ENCODE results near the gene CEBPA. TPM values are rescaled to one million over a fixed set of nuclear protein-coding genes. Genes with fewer than 3 reads are reported as not detected.

Gene CEBPA
- total and polyA plus RNA-seq, 2 donors (not counting 1 experiment from before 2014, with no cell fraction given): 1.7 to 2.6 TPM

DNA sequence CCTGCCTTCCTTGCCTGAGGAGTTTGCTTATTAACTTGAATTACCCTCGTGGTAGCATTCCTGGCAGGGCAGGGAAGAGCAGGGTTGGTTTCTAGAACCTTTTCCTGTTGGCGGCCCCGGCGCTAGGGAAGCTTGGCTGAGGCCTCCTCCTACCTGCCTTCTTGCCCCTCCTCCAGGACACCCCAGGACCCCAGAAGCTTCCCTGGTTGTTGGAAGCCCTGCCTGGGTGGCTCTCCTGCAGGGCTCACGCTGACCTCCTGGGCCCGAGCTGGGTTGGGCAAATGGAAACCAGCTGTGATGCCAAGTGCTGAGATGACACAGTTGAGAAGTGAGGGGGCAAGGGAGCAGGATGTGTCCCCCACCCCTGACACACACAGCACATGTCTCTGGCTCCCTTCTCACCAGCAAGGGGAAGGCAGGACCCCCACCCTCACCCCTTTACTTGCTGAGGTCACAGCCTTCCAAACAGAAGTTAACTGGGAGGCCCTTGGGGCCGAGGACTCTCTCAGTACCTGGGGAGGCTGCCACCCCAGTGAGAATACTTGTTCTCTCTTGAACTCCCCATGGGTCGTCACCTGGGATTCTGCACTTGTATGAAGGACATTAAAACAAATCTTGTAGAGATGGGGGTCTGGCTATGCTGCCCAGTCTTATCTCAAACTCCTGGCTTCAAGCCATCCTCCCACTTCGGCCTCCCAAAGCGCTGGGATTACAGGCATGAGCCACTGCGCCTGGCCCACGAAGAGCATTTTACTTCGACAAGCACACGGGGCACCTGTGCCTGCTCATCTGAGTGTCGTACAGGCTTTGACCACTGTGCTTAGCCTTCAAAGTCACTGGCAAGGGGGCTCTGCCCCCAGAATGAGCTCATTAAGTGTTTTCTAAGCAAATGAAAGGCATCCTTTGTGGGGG lies 10.5 kb downstream of the CEBPA start:
- Histone ChIP-seq H3K79me2 (ENCODE audit: control insufficient read depth, insufficient read depth, low read length) (no peaks in the 10 kb centered on the region), H3K36me3 (replicated peaks in 1 of 2; ENCODE audit: control extremely low read depth in 1 of 2, control insufficient read depth in 1 of 2, extremely low read depth in 1 of 2, insufficient read depth in 2 of 2, low read length in 1 of 2) (no peaks in the 10 kb centered on the region), H3K4me2 (replicated peaks; ENCODE audit: low read depth, low read length, poor library complexity, severe bottlenecking) (no peak overlapping the region), H2AFZ (ENCODE audit: insufficient read depth, low read depth, low read length, poor library complexity, severe bottlenecking) (no peak overlapping the region), H3K9me3 (ENCODE audit: control extremely low read depth in 1 of 3, control insufficient read depth in 2 of 3, insufficient read depth in 1 of 3, low read length in 2 of 3) (peaks cover 0 to 31% (median 20%) of the 10 kb centered on the region in 3 donors), H3K9ac (ENCODE audit: low read length) (no peak overlapping the region), H4K20me1 (ENCODE audit: control insufficient read depth, insufficient read depth, low read length, poor library complexity, severe bottlenecking) (no peaks in the 10 kb centered on the region), H3K4me1 (ENCODE audit: control insufficient read depth in 2 of 2, insufficient read depth in 2 of 2, low read length in 2 of 2) (no peaks in the 10 kb centered on the region), H3K4me3 (ENCODE audit: control extremely low read depth in 1 of 5, extremely low read depth in 1 of 5, insufficient read depth in 1 of 5, low read depth in 2 of 5, low read length in 4 of 5) (no peak overlapping the region), H3K27ac (ENCODE audit: low read length in 2 of 2) (no peak overlapping the region), H3K27me3 (replicated peaks in 1 of 4; ENCODE audit: control extremely low read depth in 1 of 4, control insufficient read depth in 3 of 4, insufficient read depth in 4 of 4, low read length in 3 of 4) (peaks cover 0 to 48% (median 9%) of the 10 kb centered on the region in 4 experiments)
- Mint-ChIP-seq H3K27me3 (peaks cover 31% of the 10 kb centered on the region), H3K9me3 (ENCODE audit: insufficient read depth) (peaks cover 9% of the 10 kb centered on the region), H3K4me3 (no peak overlapping the region), H3K4me1 (no peaks in the 10 kb centered on the region), H3K27ac (no peak overlapping the region)
- ChIA-PET POLR2A (no interaction called here), CTCF (no interaction called here)
- ATAC-seq (ENCODE audit: low read depth): no peak
- DNase-seq: no peak
- WGBS (ENCODE audit: insufficient coverage): 93% methylated on average over 12 of the region's 15 CpGs
- TF ChIP-seq EZH2 (IDR thresholded peaks at IDR 0.05; ENCODE audit: borderline replicate concordance, insufficient read depth, low read depth, low read length, poor library complexity, severe bottlenecking): no peak
- TF ChIP-seq, protein P1, sequence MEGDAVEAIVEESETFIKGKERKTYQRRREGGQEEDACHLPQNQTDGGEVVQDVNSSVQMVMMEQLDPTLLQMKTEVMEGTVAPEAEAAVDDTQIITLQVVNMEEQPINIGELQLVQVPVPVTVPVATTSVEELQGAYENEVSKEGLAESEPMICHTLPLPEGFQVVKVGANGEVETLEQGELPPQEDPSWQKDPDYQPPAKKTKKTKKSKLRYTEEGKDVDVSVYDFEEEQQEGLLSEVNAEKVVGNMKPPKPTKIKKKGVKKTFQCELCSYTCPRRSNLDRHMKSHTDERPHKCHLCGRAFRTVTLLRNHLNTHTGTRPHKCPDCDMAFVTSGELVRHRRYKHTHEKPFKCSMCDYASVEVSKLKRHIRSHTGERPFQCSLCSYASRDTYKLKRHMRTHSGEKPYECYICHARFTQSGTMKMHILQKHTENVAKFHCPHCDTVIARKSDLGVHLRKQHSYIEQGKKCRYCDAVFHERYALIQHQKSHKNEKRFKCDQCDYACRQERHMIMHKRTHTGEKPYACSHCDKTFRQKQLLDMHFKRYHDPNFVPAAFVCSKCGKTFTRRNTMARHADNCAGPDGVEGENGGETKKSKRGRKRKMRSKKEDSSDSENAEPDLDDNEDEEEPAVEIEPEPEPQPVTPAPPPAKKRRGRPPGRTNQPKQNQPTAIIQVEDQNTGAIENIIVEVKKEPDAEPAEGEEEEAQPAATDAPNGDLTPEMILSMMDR (IDR thresholded peaks at IDR 0.05): no peak
- intact Hi-C loops (cut with micrococcal nuclease): no loop called here

DNA sequence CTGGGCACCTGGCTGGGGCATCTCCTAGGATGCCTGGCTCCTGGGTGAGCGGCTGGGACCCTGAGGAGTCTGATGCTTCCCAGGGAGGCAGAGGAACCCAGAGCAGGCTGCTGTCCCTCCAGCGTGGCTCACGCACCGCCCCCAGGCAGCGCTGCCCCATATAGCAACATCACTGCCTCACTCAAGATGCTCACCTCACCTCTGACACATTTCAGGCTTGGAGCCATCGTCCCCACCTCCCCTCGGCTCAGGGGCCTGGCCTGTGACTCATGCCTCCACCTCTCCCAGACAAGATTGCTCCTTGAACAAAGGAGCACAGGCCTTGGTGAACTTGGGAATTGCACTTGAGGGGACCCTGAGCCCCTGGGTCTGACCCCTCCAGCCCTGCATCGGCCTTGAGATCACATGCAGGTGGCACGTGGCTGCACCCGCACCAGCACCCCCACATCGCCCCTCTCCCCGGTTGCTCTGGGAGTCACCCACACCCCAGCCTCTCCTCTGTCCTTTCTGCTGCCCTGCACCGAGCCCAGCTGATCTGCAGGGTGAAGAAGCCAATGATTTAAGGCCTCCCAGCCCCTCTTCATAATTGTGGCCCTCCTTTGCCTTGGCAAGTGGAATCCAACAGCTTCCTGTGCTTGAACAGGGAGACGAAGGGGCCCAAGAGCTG lies 11.2 kb downstream of the CEBPA start:
- no peak overlapping the region for H3K9ac ChIP-seq (ENCODE audit: low read length)
- peaks cover 9% of the 10 kb centered on the region for H3K9me3 Mint-ChIP-seq (ENCODE audit: insufficient read depth)
- no peak overlapping the region for H3K4me3 Mint-ChIP-seq
- H3K4me1 Mint-ChIP-seq: no peaks in the 10 kb centered on the region
- H3K27ac ChIP-seq (ENCODE audit: low read length in 2 of 2): no peak overlapping the region
- H3K36me3 ChIP-seq (replicated peaks in 1 of 2; ENCODE audit: control extremely low read depth in 1 of 2, control insufficient read depth in 1 of 2, extremely low read depth in 1 of 2, insufficient read depth in 2 of 2, low read length in 1 of 2): no peaks in the 10 kb centered on the region
- no peak overlapping the region for H3K27ac Mint-ChIP-seq
- peaks cover 0 to 48% (median 9%) of the 10 kb centered on the region in 4 experiments for H3K27me3 ChIP-seq (replicated peaks in 1 of 4; ENCODE audit: control extremely low read depth in 1 of 4, control insufficient read depth in 3 of 4, insufficient read depth in 4 of 4, low read length in 3 of 4)
- intact Hi-C loops (cut with micrococcal nuclease): no loop called here
- no peaks in the 10 kb centered on the region for H4K20me1 ChIP-seq (ENCODE audit: control insufficient read depth, insufficient read depth, low read length, poor library complexity, severe bottlenecking)
- no peak overlapping the region for H2AFZ ChIP-seq (ENCODE audit: insufficient read depth, low read depth, low read length, poor library complexity, severe bottlenecking)
- ChIA-PET CTCF (no interaction called here), POLR2A (no interaction called here)
- no peak for TF ChIP-seq EZH2 (IDR thresholded peaks at IDR 0.05; ENCODE audit: borderline replicate concordance, insufficient read depth, low read depth, low read length, poor library complexity, severe bottlenecking)
- TF ChIP-seq, protein P1 (IDR thresholded peaks at IDR 0.05): no peak
- H3K4me1 ChIP-seq (ENCODE audit: control insufficient read depth in 2 of 2, insufficient read depth in 2 of 2, low read length in 2 of 2): no peaks in the 10 kb centered on the region
- H3K4me2 ChIP-seq (replicated peaks; ENCODE audit: low read depth, low read length, poor library complexity, severe bottlenecking): no peak overlapping the region
- no peak overlapping the region for H3K4me3 ChIP-seq (ENCODE audit: control extremely low read depth in 1 of 5, extremely low read depth in 1 of 5, insufficient read depth in 1 of 5, low read depth in 2 of 5, low read length in 4 of 5)
- no peaks in the 10 kb centered on the region for H3K79me2 ChIP-seq (ENCODE audit: control insufficient read depth, insufficient read depth, low read length)
- WGBS (ENCODE audit: insufficient coverage): 93% methylated on average over 14 of the region's 14 CpGs
- DNase-seq: no peak
- ATAC-seq (ENCODE audit: low read depth): no peak
- H3K9me3 ChIP-seq (ENCODE audit: control extremely low read depth in 1 of 3, control insufficient read depth in 2 of 3, insufficient read depth in 1 of 3, low read length in 2 of 3): peaks cover 0 to 34% (median 20%) of the 10 kb centered on the region in 3 donors
- H3K27me3 Mint-ChIP-seq: peaks cover 34% of the 10 kb centered on the region

All from B cell (primary cell).